Testis (tissue), 3 donors: ENCODE results near the gene SLC23A2. TPM values are rescaled to one million over a fixed set of nuclear protein-coding genes. Genes with fewer than 3 reads are reported as not detected.
A peak's percentile ranks its signal among the peaks of the same experiment; 100 is the strongest.

ENCODE experiments used
- DNase-seq: peaks from one replicate; pipeline ENCODE4 v3.0.0-alpha.2; 2019
- H3K27ac ChIP-seq, 2 donors: fragments of 200-600 bp; sonication (generic); one replicate each; pipeline ENCODE4 v1.5.1; 2019
- H3K27me3 ChIP-seq: fragments of 200-600 bp; sonication (generic); one replicate; pipeline ENCODE4 v1.5.1; 2019
- H3K36me3 ChIP-seq: fragments of 200-600 bp; sonication (generic); one replicate; pipeline ENCODE4 v1.5.1; 2017; ENCODE audit warnings: low read depth; ENCODE audit errors: missing control alignments
- H3K4me1 ChIP-seq: fragments of 200-600 bp; sonication (generic); one replicate; pipeline ENCODE4 v1.5.1; 2019
- H3K4me3 ChIP-seq, 2 donors: fragments of 200-600 bp; sonication (generic); one replicate each; pipeline ENCODE4 v1.5.1; 2017 to 2019
- H3K9me3 ChIP-seq: fragments of 200-600 bp; sonication (generic); one replicate; pipeline ENCODE4 v1.5.1; 2017
- CTCF ChIP-seq, 3 experiments: fragments of 450-650 bp in 2 of 3; fragments of 200-600 bp in 1 of 3; sonication (generic) in 1 of 3; IDR thresholded peaks; one replicate each; pipeline ENCODE4 v1.5.1; 2016 to 2019; ENCODE audit warnings: antibody characterized with exemption in 3 of 3, mild to moderate bottlenecking in 2 of 3, moderate library complexity in 1 of 3
- POLR2A ChIP-seq: fragments of 450-650 bp; IDR thresholded peaks from one replicate; pipeline ENCODE4 v1.6.1; 2017; ENCODE audit warnings: antibody characterized with exemption, mild to moderate bottlenecking, moderate library complexity
- WGBS, 2 donors: methylation state at CpG; one replicate each; pipeline ENCODE4 v1.1.5; 2018; 5-methylcytosine and 5-hydroxymethylcytosine counted together
- intact Hi-C: fragments of 100-400 bp; cut with DNase I; formaldehyde crosslinking; loops from one replicate; pipeline ENCODE4 v1.15.1; 2023; ENCODE audit warnings: low total_unique reads
- polyA plus RNA-seq: library from polyadenylated mRNA; stranded (reverse); fragments of 350-450 nt; fragmentation: Illumina TruSeq; extraction: RNeasy Lipid Tissue Mini Kit (QIAGEN cat#74804); gene quantifications from one replicate; pipeline ENCODE4 v1.2.3, GENCODE V29; 2014; ENCODE audit warnings: low read depth, low replicate concordance; ENCODE audit not compliant: insufficient read depth
- total RNA-seq, 2 donors: library from RNA; depleted of rRNA; stranded (reverse); fragments of >200 nt; gene quantifications; one replicate each; pipeline ENCODE4 v1.2.3, GENCODE V29; 2016

Gene SLC23A2
- total and polyA plus RNA-seq, 3 donors from 2014 or later = 23.6 to 49.3 (median 40.7) TPM

GRCh38 chr20:4821590-4821989, 179.7 kb downstream of the SLC23A2 start:
- Histone ChIP-seq H3K4me3 (peak overlapping the region in 1 of 2 donors; percentile 70), H3K4me1 (peaks cover 39% of the 10 kb centered on the region), H3K27ac (peak overlapping the region; percentile 84 to 90)

GRCh38 chr20:4820806-4821518, 180.3 kb downstream of the SLC23A2 start:
- no peak overlapping the region for H3K4me3 ChIP-seq
- no peaks in the 10 kb centered on the region for H3K36me3 ChIP-seq
- 55 to 56% methylated on average over 14 of the region's 14 CpGs for WGBS, 2 donors
- peak; percentile 81 for DNase-seq
- peaks cover 39% of the 10 kb centered on the region for H3K4me1 ChIP-seq
- intact Hi-C loops = no loop called here
- peak overlapping the region; percentile 55 to 90 for H3K27ac ChIP-seq
- no peaks in the 10 kb centered on the region for H3K27me3 ChIP-seq
- H3K9me3 ChIP-seq = no peaks in the 10 kb centered on the region
- TF ChIP-seq CTCF (IDR thresholded peaks at IDR 0.05) = no peak
- no peak for TF ChIP-seq POLR2A

More at GRCh38 chr20:4821590-4821989, 179.7 kb downstream of the SLC23A2 start:
- Histone ChIP-seq H3K36me3 (no peaks in the 10 kb centered on the region), H3K9me3 (no peaks in the 10 kb centered on the region), H3K27me3 (no peaks in the 10 kb centered on the region)
- WGBS, 2 donors = 71 to 73% methylated on average over 5 of the region's 5 CpGs
- intact Hi-C loops = no loop called here
- TF ChIP-seq CTCF (IDR thresholded peaks at IDR 0.05) = no peak
- TF ChIP-seq POLR2A = no peak
- no peak for DNase-seq

- no peaks in the 10 kb centered on the region for H3K9me3 ChIP-seq
- H3K27ac ChIP-seq = peak overlapping the region in 1 of 2 donors; percentile 90
- intact Hi-C loops = no loop called here
- TF ChIP-seq POLR2A (no peak), CTCF (IDR thresholded peaks at IDR 0.05) (no peak)
- 94 to 95% methylated on average over 4 of the region's 4 CpGs for WGBS, 2 donors
- peaks cover 40% of the 10 kb centered on the region for H3K4me1 ChIP-seq
- H3K4me3 ChIP-seq = no peak overlapping the region
- H3K27me3 ChIP-seq = no peaks in the 10 kb centered on the region
- no peak for DNase-seq
- H3K36me3 ChIP-seq = no peaks in the 10 kb centered on the region
Measured at GRCh38 chr20:4819901-4820300, 181.4 kb downstream of the SLC23A2 start.

GRCh38 chr20:4817230-4817671, 184.1 kb downstream of the SLC23A2 start:
- no peak for DNase-seq
- Histone ChIP-seq H3K36me3 (no peaks in the 10 kb centered on the region), H3K4me3 (no peak overlapping the region), H3K27ac (no peak overlapping the region), H3K4me1 (peaks cover 51% of the 10 kb centered on the region), H3K9me3 (no peaks in the 10 kb centered on the region), H3K27me3 (no peaks in the 10 kb centered on the region)
- TF ChIP-seq POLR2A (no peak), CTCF (IDR thresholded peaks at IDR 0.05) (no peak)
- intact Hi-C loops = no loop called here
- 64 to 72% methylated on average over 3 of the region's 3 CpGs for WGBS, 2 donors

GRCh38 chr20:4815628-4816027, 185.7 kb downstream of the SLC23A2 start:
- intact Hi-C loops = no loop called here
- no peaks in the 10 kb centered on the region for H3K27me3 ChIP-seq
- no peaks in the 10 kb centered on the region for H3K36me3 ChIP-seq
- DNase-seq = no peak
- H3K4me1 ChIP-seq = peaks cover 37% of the 10 kb centered on the region
- no peaks in the 10 kb centered on the region for H3K9me3 ChIP-seq
- no peak overlapping the region for H3K4me3 ChIP-seq
- WGBS, 2 donors = 75 to 89% methylated on average over 5 of the region's 5 CpGs
- H3K27ac ChIP-seq = peak overlapping the region in 1 of 2 donors; percentile 86
- no peak for TF ChIP-seq POLR2A
- no peak for TF ChIP-seq CTCF (IDR thresholded peaks at IDR 0.05)
